Measurements from ENCODE around the gene MRPL10. TPM values are rescaled to one million over a fixed set of nuclear protein-coding genes. Genes with fewer than 3 reads are reported as not detected.

The MRPL10 gene
- total RNA-seq, 1 experiment from 2014 or later, result 63.9 TPM

GRCh38 chr17:47844227-47844626 is 12.9 kb upstream of the MRPL10 start:
- in situ Hi-C loops (cut with HindIII; ENCODE audit: low pct_unique_long_range_greater_than_20kb, low sequenced_read_pairs), result no loop called here
- DNase-seq (ENCODE audit: low read depth), result no peak

DNA sequence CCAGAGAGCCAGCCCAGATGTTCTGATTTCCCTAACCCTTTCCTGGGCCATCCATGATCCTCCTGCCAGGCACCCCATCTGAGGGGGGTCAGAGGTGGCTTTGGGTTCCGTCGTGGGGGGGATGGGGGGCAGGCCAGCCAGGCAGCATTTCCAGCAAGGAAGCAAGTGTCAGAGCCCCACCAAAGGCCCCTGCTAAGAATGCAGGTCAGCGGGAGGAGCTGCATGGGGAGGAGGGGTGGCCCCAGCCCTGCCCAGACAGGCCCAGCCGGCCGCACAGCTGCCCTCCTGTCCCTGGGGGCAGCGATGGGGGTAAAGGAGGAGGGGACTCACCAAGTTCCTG is 12.0 kb upstream of the MRPL10 start:
- DNase-seq (ENCODE audit: low read depth), result no peak
- in situ Hi-C loops (cut with HindIII; ENCODE audit: low pct_unique_long_range_greater_than_20kb, low sequenced_read_pairs), result no loop called here

DNA sequence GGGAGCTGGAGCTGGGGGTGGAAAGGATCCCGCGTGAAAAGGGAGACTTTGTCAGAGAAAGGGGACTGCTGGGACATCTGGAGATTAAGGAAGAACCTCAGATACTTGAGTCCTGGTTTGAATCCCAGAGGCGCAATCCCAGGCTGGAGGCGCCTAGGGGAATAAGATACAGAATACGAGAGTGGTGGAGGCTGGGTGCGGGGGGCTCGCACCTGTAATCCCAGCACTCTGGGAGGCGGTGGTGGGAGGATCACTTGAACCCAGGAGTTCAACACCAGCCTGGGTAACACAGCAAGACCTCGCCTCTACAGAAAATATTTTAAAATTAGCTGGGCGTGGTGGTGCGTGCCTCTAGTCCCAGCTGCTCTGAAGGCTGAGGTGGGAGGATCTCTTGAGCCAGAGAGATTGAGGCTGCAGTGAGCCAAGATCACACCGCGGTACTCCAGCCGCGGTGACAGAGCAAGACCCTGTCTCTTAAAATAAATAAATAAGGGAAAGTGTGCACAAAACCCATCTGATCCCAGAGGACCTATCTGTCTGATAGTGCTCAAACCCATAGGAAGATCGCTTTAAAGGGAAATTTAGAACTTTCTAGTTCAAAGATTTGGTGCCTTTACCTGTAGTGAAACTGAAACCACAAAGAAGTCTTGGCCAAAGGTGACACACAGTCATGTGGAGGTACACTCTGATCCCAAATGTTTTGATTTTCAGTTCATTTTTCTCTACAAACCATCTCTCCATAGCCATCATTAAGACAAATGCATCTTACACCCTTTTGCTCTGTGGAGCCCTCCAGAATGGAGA is 10.3 kb upstream of the MRPL10 start:
- in situ Hi-C loops (cut with HindIII; ENCODE audit: low pct_unique_long_range_greater_than_20kb, low sequenced_read_pairs), result no loop called here
- no peak for DNase-seq (ENCODE audit: low read depth)

- in situ Hi-C loops (cut with HindIII; ENCODE audit: low pct_unique_long_range_greater_than_20kb, low sequenced_read_pairs), result no loop called here
- peak; percentile 88 for DNase-seq (ENCODE audit: low read depth)
Measured at GRCh38 chr17:47840742-47841487, 9.6 kb upstream of the MRPL10 start, which contains the start of gene SCRN2. TSS of gene SCRN2 (minus strand) at chr17:47841273. CDS start at chr17:47840843, 430 bp downstream.

DNA sequence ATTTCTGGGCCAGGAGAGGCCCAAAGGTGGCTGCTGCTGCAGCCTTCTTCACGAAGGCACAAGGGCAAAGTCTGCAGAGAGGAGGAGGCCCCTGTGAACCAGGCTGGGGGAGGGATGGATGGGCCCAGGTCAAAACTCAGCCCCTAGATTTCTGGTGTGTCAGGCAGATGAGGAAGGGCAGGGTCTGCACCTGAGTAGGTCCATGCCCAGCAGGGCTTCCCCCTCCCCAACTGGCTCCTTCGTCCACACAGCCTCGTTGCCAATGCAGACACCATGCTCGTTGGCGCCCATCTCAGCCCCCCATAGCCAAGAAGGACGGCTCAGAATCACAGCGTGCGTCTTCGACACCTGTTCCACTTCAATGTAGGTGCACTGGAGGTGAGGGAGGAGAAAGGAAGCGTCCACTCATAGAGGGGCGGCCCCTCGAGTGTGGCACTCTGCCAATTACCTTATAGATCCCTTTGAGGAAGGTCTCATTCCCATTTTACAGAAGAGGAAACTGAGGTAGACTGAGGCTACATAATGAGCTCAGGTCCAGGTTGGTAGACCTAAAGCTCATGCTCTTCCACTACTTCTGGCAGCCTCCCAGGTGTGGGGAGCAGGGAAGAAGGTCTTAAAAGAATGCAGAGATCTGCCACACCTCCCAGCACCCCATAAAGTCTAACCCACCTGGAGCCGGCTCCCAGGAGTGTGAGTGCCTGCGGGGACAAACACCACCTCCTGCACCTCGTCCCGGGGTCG is 8.8 kb upstream of the MRPL10 start:
- in situ Hi-C loops (cut with HindIII; ENCODE audit: low pct_unique_long_range_greater_than_20kb, low sequenced_read_pairs), result no loop called here

GRCh38 chr17:47839071-47839470 is 7.7 kb upstream of the MRPL10 start:
- in situ Hi-C loops (cut with HindIII; ENCODE audit: low pct_unique_long_range_greater_than_20kb, low sequenced_read_pairs), result no loop called here
- no peak for DNase-seq (ENCODE audit: low read depth)

More for the DNA sequence above, 8.8 kb upstream of the MRPL10 start:
- no peak for DNase-seq (ENCODE audit: low read depth)

DNA sequence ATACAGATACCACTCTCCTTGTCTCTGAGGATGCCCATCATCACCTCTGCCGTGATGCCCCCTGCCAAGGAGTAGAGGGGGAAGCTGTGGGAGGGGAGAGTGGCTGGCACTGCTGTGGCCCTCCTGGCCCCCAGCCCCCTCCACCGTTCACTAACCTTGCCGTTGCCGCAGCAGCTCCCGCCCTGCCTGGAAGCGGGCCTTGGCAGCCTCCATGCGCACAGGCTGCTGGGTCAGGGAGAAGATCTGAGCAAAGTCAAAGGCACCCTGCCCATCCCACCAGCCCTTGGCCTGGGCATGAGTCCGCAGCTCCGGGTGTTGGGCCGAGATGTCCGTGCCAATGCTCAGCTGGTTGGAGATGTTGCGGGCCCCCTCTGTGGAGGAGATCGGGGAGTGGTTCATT is 7.3 kb upstream of the MRPL10 start:
- in situ Hi-C loops (cut with HindIII; ENCODE audit: low pct_unique_long_range_greater_than_20kb, low sequenced_read_pairs), result no loop called here
- no peak for DNase-seq (ENCODE audit: low read depth)

DNA sequence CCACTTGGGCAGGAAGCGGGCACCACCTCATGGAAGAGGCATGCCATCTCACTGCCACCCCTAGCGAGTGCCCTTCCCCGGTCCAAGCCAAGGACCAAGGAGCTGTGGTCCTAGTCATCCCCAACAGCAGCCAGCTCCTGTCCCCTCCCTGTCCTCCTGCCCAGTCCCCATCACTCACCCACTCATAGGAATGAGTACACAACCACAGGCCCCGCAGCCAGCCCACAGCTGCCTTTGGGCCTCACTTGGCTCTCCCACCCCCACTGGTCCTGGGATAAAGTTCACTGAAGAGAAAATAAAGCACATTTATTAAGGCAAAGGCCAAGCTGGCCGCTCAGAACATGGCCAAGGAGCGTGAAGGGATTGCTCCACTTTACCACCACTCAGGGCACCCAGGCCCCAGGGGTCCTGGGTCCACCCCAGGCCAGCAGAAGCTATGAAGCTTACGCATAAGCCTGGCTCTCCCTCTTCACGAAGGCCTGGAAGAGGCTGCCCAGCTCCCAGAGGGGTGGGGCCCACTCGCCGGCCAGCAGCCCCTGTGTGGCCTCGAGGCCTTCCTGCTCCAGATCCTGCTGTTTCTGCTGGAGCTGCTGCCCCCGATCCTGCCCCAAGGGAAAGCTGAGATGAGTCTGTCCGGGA is 6.2 kb upstream of the MRPL10 start:
- in situ Hi-C loops (cut with HindIII; ENCODE audit: low pct_unique_long_range_greater_than_20kb, low sequenced_read_pairs), result no loop called here

DNA sequence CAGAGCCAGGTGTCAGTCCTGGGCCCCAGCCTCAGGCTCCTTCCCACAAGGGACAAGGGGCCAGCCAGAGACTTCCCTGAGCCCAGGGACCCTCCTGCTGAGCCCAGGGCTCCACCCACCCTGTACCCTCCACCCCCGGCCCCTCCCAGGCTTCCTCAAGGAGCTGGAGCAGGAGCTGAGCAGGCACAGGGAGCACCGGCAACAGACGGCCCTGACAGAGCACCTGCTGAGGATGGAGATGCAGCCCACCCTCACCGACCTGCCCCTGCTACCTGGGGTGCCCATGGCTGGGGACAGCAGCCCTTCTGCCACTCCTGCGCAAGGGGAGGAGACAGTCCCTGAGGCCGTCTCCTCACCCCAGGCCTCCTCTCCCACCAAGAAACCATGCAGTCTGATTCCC is 5.3 kb upstream of the MRPL10 start:
- no peak for DNase-seq (ENCODE audit: low read depth)
- in situ Hi-C loops (cut with HindIII; ENCODE audit: low pct_unique_long_range_greater_than_20kb, low sequenced_read_pairs), result no loop called here

More for the DNA sequence above, 6.2 kb upstream of the MRPL10 start:
- no peak for DNase-seq (ENCODE audit: low read depth)

DNA sequence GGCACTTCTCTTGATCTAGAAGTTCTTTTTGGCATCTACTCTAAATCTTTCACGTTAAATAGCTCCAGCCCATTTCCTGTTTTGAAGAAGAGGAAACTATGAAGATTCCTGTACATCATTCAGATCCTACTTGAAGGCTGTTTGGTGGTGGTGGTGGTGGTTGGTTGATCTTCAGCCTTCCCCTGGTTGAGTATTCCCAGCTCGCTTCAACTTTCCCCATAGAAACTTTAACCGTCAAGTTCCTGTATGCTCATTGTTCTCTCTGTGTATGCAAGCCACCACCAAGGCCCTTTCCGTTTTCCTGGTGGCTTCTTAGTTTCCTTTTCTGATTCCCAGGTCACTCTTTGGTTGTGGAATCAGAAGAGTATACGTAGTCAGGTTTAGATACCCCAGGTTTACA is 3.4 kb upstream of the MRPL10 start:
- in situ Hi-C loops (cut with HindIII; ENCODE audit: low pct_unique_long_range_greater_than_20kb, low sequenced_read_pairs), result no loop called here
- DNase-seq (ENCODE audit: low read depth), result no peak

- DNase-seq (ENCODE audit: low read depth), result no peak
- in situ Hi-C loops (cut with HindIII; ENCODE audit: low pct_unique_long_range_greater_than_20kb, low sequenced_read_pairs), result no loop called here
Measured at GRCh38 chr17:47831934-47832327, 590 bp upstream of the MRPL10 start.

GRCh38 chr17:47830396-47831002 is 842 bp downstream of the MRPL10 start:
- in situ Hi-C loops (cut with HindIII; ENCODE audit: low pct_unique_long_range_greater_than_20kb, low sequenced_read_pairs), result no loop called here
- DNase-seq (ENCODE audit: low read depth), result no peak

GRCh38 chr17:47829870-47830269 is 1.5 kb downstream of the MRPL10 start:
- in situ Hi-C loops (cut with HindIII; ENCODE audit: low pct_unique_long_range_greater_than_20kb, low sequenced_read_pairs), result no loop called here
- DNase-seq (ENCODE audit: low read depth), result peak; percentile 76

DNA sequence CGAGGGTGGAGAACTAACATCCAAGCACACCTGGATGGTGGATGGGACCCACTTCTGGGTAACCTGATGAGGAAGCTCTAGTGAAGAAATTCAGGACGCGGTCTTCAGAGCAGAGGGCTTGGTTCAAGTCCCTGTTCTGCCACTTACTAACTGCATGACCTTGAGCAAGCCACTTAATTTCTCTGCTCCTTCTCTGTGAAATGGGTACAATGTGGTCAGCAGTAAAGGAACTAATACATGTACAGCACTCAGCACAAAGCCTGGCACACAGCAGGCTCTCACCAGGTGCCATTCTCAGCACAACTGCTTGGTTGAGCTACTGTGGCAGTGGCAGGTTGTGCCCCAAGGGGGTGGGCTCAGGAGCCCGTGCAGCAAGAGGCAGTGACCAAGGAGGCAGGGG is 7.8 kb downstream of the MRPL10 start:
- in situ Hi-C loops (cut with HindIII; ENCODE audit: low pct_unique_long_range_greater_than_20kb, low sequenced_read_pairs), result no loop called here
- DNase-seq (ENCODE audit: low read depth), result no peak

DNA sequence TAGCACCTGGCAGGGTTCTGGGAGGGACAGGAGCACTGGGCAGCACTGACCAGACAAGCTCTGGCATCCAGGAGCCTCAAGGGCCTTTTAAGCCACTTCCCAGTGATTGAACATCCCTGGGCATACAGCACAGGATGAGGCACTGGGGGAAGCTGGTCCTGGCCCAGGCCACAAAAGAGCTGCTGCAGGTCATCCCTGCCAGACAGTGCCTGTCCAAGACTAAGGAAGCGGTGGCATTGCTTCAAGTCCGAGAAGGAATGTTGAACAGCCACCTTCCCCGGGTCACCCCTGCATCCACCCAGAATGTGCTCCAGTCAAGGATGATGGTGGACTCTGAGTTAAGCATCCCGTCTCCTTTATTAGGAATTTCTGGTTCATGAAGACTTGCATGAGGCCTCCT is 8.6 kb downstream of the MRPL10 start:
- in situ Hi-C loops (cut with HindIII; ENCODE audit: low pct_unique_long_range_greater_than_20kb, low sequenced_read_pairs), result no loop called here
- no peak for DNase-seq (ENCODE audit: low read depth)

DNA sequence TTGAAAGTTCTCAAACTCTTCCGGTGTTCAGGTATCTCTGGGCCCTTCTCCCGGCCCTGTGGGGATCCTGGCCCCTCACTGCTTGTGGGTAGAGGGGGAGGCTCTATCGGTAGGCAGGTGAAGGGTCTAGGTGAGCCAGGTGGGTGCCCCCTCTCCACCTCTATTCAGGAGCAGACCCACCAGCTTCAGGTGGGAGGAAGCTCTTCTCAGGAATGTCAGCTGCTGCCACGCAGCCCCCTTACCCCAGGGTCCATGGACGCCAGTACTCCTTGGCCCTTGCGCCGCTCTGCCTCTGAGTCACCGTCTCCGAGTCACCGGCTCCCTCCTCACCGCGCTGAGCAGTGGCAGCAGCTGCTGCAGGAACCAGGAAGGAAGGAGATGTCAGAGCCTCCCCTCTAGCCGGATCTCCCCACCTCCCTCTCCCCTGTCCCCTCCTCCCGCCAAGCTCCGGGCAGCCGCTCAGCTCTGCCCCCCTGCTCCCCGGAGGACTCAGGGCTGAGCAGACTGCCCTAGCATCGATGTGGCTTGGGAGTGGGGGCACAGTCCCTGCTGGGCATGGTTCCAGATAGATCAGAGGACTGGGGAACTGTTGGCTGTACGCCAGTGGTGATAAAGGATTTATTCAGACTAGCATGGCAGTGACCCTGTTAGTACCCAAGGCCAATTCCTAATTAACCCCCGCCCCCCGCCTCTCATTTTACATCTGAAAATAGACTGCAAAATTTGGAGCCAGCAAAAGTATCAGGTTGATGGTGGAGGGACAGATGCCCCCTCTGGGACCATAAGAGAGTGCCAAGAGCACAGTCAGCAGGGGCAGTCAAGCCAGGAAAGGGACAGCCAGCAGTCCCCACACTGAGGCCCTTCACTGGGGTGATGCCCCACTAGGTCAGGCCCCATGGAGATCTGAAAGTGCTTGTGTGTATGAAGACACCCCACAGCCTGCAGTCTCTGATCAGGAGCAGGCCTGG is 9.6 kb downstream of the MRPL10 start, which contains the start of gene OSBPL7:
OSBPL7 (minus strand) TSS at position 371 of the 968 bp plus-strand sequence. CDS start 1,516 bp downstream, outside the sequence.
- peak; percentile 86 for DNase-seq (ENCODE audit: low read depth)
- in situ Hi-C loops (cut with HindIII; ENCODE audit: low pct_unique_long_range_greater_than_20kb, low sequenced_read_pairs), result no loop called here

GRCh38 chr17:47821031-47821423 is 10.3 kb downstream of the MRPL10 start:
- no peak for DNase-seq (ENCODE audit: low read depth)
- in situ Hi-C loops (cut with HindIII; ENCODE audit: low pct_unique_long_range_greater_than_20kb, low sequenced_read_pairs), result no loop called here

Data from Caki2 (cell line).